Inflammatory macrophage treated with lipopolysaccharide for 1 hour (primary cell): ENCODE results near the gene SPTAN1.
"Not testable (repeated sequence)": the region's sequence is repeated elsewhere in the genome, so short reads cannot be mapped to it uniquely, and the experiment has no call there.

ENCODE experiments used
- DNase-seq, 2 donors: peaks; one replicate each; pipeline ENCODE4 v3.0.0-alpha.2; 2020 to 2022

Gene SPTAN1

GRCh38 chr9:128552153-128552743 lies at the start of gene SPTAN1:
TSS of gene SPTAN1 (plus strand) at chr9:128552587. CDS start at chr9:128566741, 14,154 bp downstream.
- peak; percentile 87 to 96 for DNase-seq

GRCh38 chr9:128503415-128503825 lies 49.0 kb upstream of the SPTAN1 start:
- DNase-seq = not testable (repeated sequence)

GRCh38 chr9:128503870-128504269 lies 48.5 kb upstream of the SPTAN1 start:
- no peak for DNase-seq

GRCh38 chr9:128504485-128505413 lies 47.6 kb upstream of the SPTAN1 start, which contains the start of gene GLE1:
TSS of gene GLE1 (plus strand) at chr9:128504719. CDS start at chr9:128504806, 87 bp downstream.
- DNase-seq = peak; percentile 87 to 97

- no peak for DNase-seq
Observed at GRCh38 chr9:128505414-128505765, 47.0 kb upstream of the SPTAN1 start.

- DNase-seq = not testable (repeated sequence)
Observed at GRCh38 chr9:128505906-128506305, 46.5 kb upstream of the SPTAN1 start.

GRCh38 chr9:128512820-128513219 lies 39.6 kb upstream of the SPTAN1 start:
- DNase-seq = no peak

GRCh38 chr9:128521956-128522355 lies 30.4 kb upstream of the SPTAN1 start:
- no peak for DNase-seq

- DNase-seq = no peak
Observed at GRCh38 chr9:128523199-128523925, 29.0 kb upstream of the SPTAN1 start.

- no peak for DNase-seq
Observed at GRCh38 chr9:128526720-128527119, 25.7 kb upstream of the SPTAN1 start.

GRCh38 chr9:128528445-128529160 lies 23.8 kb upstream of the SPTAN1 start:
- no peak for DNase-seq

- no peak for DNase-seq
Observed at GRCh38 chr9:128529191-128529590, 23.2 kb upstream of the SPTAN1 start.

GRCh38 chr9:128532581-128532980 lies 19.8 kb upstream of the SPTAN1 start:
- DNase-seq = no peak

GRCh38 chr9:128540634-128541360 lies 11.6 kb upstream of the SPTAN1 start:
- DNase-seq = peak; percentile 68 to 85

GRCh38 chr9:128546504-128546903 lies 5.9 kb upstream of the SPTAN1 start:
- DNase-seq = no peak

- DNase-seq = no peak
Observed at GRCh38 chr9:128548876-128549275, 3.5 kb upstream of the SPTAN1 start.

GRCh38 chr9:128550226-128550625 lies 2.2 kb upstream of the SPTAN1 start:
- peak in 1 of 2 donors; percentile 62 for DNase-seq

GRCh38 chr9:128550770-128551656 lies 1.4 kb upstream of the SPTAN1 start:
- peak in 1 of 2 donors; percentile 77 for DNase-seq

- DNase-seq = no peak
Observed at GRCh38 chr9:128551657-128552152, 682 bp upstream of the SPTAN1 start.

- DNase-seq = peak; percentile 56 to 70
Observed at GRCh38 chr9:128552744-128553440, 505 bp downstream of the SPTAN1 start.
